ENCODE data around the gene ABCA10.

DNA sequence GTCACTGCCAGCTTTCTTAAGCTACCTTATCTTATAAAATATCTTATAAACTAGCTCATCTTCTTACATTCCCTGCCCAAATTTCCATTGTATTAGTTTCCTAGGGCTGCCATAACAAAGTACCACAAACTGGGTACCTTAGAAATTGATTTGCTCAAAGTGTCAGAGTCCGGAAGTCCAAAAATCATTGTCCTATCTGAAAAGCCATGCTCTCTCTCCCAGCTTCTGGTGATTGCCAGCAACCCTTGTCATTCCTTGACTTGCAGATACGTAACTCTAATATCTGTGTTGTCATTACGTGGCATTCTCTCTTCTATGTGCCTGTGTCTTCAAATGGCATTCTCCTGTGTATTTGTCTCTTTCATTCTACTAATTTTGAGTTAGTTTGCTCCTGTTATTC is 2.3 kb upstream of the ABCA10 start:
- TF ChIP-seq CTCF (tag by site-specific recombination; IDR thresholded peaks at IDR 0.05) (no peak), ZNF341 (tag by site-specific recombination; IDR thresholded peaks at IDR 0.05; ENCODE audit: low read depth) (no peak), YY1 (tag by site-specific recombination; IDR thresholded peaks at IDR 0.05) (no peak), ZBTB1 (tag by site-specific recombination; IDR thresholded peaks at IDR 0.05) (no peak), ZNF274 (IDR thresholded peaks at IDR 0.05; ENCODE audit: low read length) (no peak), ZNF274 (tag by site-specific recombination; IDR thresholded peaks at IDR 0.05; ENCODE audit: borderline replicate concordance) (no peak), ZNF18 (tag by site-specific recombination; IDR thresholded peaks at IDR 0.05) (no peak), ZNF366 (tag by site-specific recombination; conservative IDR thresholded peaks at IDR 0.05) (no peak), GLIS1 (tag by site-specific recombination; IDR thresholded peaks at IDR 0.05) (no peak), ZNF530 (tag by site-specific recombination; IDR thresholded peaks at IDR 0.05; ENCODE audit: low read depth) (no peak)
- TF ChIP-seq, protein P1, sequence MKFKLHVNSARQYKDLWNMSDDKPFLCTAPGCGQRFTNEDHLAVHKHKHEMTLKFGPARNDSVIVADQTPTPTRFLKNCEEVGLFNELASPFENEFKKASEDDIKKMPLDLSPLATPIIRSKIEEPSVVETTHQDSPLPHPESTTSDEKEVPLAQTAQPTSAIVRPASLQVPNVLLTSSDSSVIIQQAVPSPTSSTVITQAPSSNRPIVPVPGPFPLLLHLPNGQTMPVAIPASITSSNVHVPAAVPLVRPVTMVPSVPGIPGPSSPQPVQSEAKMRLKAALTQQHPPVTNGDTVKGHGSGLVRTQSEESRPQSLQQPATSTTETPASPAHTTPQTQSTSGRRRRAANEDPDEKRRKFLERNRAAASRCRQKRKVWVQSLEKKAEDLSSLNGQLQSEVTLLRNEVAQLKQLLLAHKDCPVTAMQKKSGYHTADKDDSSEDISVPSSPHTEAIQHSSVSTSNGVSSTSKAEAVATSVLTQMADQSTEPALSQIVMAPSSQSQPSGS (tag by site-specific recombination; IDR thresholded peaks at IDR 0.05; ENCODE audit: low read depth) = no peak
- TF ChIP-seq, protein P2, sequence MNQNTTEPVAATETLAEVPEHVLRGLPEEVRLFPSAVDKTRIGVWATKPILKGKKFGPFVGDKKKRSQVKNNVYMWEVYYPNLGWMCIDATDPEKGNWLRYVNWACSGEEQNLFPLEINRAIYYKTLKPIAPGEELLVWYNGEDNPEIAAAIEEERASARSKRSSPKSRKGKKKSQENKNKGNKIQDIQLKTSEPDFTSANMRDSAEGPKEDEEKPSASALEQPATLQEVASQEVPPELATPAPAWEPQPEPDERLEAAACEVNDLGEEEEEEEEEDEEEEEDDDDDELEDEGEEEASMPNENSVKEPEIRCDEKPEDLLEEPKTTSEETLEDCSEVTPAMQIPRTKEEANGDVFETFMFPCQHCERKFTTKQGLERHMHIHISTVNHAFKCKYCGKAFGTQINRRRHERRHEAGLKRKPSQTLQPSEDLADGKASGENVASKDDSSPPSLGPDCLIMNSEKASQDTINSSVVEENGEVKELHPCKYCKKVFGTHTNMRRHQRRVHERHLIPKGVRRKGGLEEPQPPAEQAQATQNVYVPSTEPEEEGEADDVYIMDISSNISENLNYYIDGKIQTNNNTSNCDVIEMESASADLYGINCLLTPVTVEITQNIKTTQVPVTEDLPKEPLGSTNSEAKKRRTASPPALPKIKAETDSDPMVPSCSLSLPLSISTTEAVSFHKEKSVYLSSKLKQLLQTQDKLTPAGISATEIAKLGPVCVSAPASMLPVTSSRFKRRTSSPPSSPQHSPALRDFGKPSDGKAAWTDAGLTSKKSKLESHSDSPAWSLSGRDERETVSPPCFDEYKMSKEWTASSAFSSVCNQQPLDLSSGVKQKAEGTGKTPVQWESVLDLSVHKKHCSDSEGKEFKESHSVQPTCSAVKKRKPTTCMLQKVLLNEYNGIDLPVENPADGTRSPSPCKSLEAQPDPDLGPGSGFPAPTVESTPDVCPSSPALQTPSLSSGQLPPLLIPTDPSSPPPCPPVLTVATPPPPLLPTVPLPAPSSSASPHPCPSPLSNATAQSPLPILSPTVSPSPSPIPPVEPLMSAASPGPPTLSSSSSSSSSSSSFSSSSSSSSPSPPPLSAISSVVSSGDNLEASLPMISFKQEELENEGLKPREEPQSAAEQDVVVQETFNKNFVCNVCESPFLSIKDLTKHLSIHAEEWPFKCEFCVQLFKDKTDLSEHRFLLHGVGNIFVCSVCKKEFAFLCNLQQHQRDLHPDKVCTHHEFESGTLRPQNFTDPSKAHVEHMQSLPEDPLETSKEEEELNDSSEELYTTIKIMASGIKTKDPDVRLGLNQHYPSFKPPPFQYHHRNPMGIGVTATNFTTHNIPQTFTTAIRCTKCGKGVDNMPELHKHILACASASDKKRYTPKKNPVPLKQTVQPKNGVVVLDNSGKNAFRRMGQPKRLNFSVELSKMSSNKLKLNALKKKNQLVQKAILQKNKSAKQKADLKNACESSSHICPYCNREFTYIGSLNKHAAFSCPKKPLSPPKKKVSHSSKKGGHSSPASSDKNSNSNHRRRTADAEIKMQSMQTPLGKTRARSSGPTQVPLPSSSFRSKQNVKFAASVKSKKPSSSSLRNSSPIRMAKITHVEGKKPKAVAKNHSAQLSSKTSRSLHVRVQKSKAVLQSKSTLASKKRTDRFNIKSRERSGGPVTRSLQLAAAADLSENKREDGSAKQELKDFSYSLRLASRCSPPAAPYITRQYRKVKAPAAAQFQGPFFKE (tag by site-specific recombination; IDR thresholded peaks at IDR 0.05; ENCODE audit: borderline replicate concordance) = no peak
- TF ChIP-seq, protein P3, sequence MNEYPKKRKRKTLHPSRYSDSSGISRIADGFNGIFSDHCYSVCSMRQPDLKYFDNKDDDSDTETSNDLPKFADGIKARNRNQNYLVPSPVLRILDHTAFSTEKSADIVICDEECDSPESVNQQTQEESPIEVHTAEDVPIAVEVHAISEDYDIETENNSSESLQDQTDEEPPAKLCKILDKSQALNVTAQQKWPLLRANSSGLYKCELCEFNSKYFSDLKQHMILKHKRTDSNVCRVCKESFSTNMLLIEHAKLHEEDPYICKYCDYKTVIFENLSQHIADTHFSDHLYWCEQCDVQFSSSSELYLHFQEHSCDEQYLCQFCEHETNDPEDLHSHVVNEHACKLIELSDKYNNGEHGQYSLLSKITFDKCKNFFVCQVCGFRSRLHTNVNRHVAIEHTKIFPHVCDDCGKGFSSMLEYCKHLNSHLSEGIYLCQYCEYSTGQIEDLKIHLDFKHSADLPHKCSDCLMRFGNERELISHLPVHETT (tag by site-specific recombination; IDR thresholded peaks at IDR 0.05) = no peak
